Heart left ventricle (tissue), 16 donors: Measurements from ENCODE around the gene TRMO. TPM values are rescaled to one million over a fixed set of nuclear protein-coding genes. Genes with fewer than 3 reads are reported as not detected.

Experiments used
- ATAC-seq, 4 donors: fragments of 200-7000 bp; cut with Tn5 transposase; one replicate each; pipeline ENCODE4 v1.9.1; 2020 to 2022; ENCODE audit warnings: moderate library complexity in 4 of 4, mild to moderate bottlenecking in 3 of 4, moderate number of reproducible peaks in 1 of 4
- DNase-seq, 5 donors: peaks; one replicate each; pipeline ENCODE4 v3.0.0-alpha.2; 2020
- H3K27ac ChIP-seq, 12 donors: fragments of 200-600 bp; sonication (generic) in 4 of 12; one replicate each; pipeline versions ENCODE4 v1.5.0 to v1.8.0; 2016 to 2022; ENCODE audit warnings: mild to moderate bottlenecking in 2 of 12
- H3K27me3 ChIP-seq, 9 donors: fragments of 200-600 bp; sonication (generic) in 2 of 9; one replicate each; pipeline versions ENCODE4 v1.5.1 to v1.8.0; 2016 to 2022; ENCODE audit warnings: mild to moderate bottlenecking in 3 of 9
- H3K36me3 ChIP-seq, 9 donors: fragments of 200-600 bp; sonication (generic) in 2 of 9; one replicate each; pipeline versions ENCODE4 v1.5.0 to v1.8.0; 2018 to 2022; ENCODE audit warnings: mild to moderate bottlenecking in 2 of 9
- H3K4me1 ChIP-seq, 12 donors: fragments of 200-600 bp; sonication (generic) in 4 of 12; one replicate each; pipeline versions ENCODE4 v1.5.0 to v1.8.0; 2016 to 2022; ENCODE audit warnings: mild to moderate bottlenecking in 3 of 12
- H3K4me3 ChIP-seq, 12 donors: fragments of 200-600 bp; sonication (generic) in 4 of 12; one replicate each; pipeline versions ENCODE4 v1.5.0 to v1.8.0; 2017 to 2022; ENCODE audit warnings: mild to moderate bottlenecking in 9 of 12, moderate library complexity in 4 of 12
- H3K9me3 ChIP-seq, 12 donors: fragments of 200-600 bp; sonication (generic) in 4 of 12; one replicate each; pipeline versions ENCODE4 v1.5.0 to v1.8.0; 2016 to 2022; ENCODE audit warnings: mild to moderate bottlenecking in 1 of 12
- POLR2A ChIP-seq, 2 donors: fragments of 450-650 bp; IDR thresholded peaks; one replicate each; pipeline ENCODE4 v1.6.1; 2017; ENCODE audit warnings: antibody characterized with exemption in 2 of 2, mild to moderate bottlenecking in 2 of 2, moderate library complexity in 2 of 2
- WGBS, 4 donors: extraction: QIAGEN DNeasy Blood & Tissue Kit in 2 of 4; methylation state at CpG; one replicate each; pipeline versions ENCODE4 v1.1.5 to v1.1.7; 2013 to 2018; 5-methylcytosine and 5-hydroxymethylcytosine counted together
- intact Hi-C, 10 donors: fragments of 100-400 bp; cut with DNase I; formaldehyde crosslinking; loops; one replicate each; pipeline versions ENCODE4 v1.11.1 to v1.14.2; 2022
- polyA plus RNA-seq, 2 donors: library from polyadenylated mRNA; stranded (reverse); fragments of 200-250 nt; gene quantifications; one replicate each; pipeline ENCODE4 v1.2.3, GENCODE V29; 2013
- total RNA-seq, 9 donors: library from RNA; depleted of rRNA in 2 of 9; stranded (reverse); fragments of >200 nt in 2 of 9; fragmentation: NEBNext Ultra II Directional in 3 of 9; extraction: Animal tissue kit (Norgen Biotek cat#: 25700) in 3 of 9; gene quantifications; one replicate each; pipeline versions ENCODE4 v1.1.0 to v1.2.4, GENCODE V29; 2016 to 2023
- TF ChIP-seq, protein P1 (sequence below), 12 donors: fragments of 200-600 bp; sonication (generic) in 4 of 12; IDR thresholded peaks; one replicate each; pipeline versions ENCODE4 v1.5.0 to v1.8.0; 2018 to 2022; ENCODE audit warnings: antibody characterized with exemption in 12 of 12, mild to moderate bottlenecking in 5 of 12
- donor health status: ischemic (EF 13 %, LVEDD 7.1; RV severe dilation, severe dysfunction).
- donor health status: healthy with polysubstance abuse.
- donor health status: DM: no; HTN: yes; CAD: no.
- donor health status: DM: no; HTN: no; CAD: no.
- donor health status: ischemic (EF 25% LVEDD 6.9; RV normal size, moderate dysfunction).
- donor health status: ischemic (EF 25% LVEDD 5.7; RV mildly dilated, moderate dysfunction).
- donor health status: healthy.
- donor health status: DM: yes; HTN: yes; CAD: no.
- donor health status: ischemic (EF 35%, LVEDD 5.7; RV mildly dilated, moderate dysfunction).
- donor health status: nonischemic (EF 11% LVEDD 7.7; RV severe dilation, severe dysfunction).
- donor health status: DM: yes; HTN: yes; CAD: no.
- donor health status: PGD.
- donor health status: ischemic (EF 29% LVEDD 5.4; RV normal size, mild dysfunction).
- donor health status: nonischemic (EF 23%, LVEDD 6.1; RV moderate dilation, normal function).

Gene TRMO
- total and polyA plus RNA-seq, 11 donors, result 2.8 to 23.3 (median 8.0) TPM

GRCh38 chr9:97940233-97940632, 17.9 kb upstream of the TRMO start:
- TF ChIP-seq, protein P1, sequence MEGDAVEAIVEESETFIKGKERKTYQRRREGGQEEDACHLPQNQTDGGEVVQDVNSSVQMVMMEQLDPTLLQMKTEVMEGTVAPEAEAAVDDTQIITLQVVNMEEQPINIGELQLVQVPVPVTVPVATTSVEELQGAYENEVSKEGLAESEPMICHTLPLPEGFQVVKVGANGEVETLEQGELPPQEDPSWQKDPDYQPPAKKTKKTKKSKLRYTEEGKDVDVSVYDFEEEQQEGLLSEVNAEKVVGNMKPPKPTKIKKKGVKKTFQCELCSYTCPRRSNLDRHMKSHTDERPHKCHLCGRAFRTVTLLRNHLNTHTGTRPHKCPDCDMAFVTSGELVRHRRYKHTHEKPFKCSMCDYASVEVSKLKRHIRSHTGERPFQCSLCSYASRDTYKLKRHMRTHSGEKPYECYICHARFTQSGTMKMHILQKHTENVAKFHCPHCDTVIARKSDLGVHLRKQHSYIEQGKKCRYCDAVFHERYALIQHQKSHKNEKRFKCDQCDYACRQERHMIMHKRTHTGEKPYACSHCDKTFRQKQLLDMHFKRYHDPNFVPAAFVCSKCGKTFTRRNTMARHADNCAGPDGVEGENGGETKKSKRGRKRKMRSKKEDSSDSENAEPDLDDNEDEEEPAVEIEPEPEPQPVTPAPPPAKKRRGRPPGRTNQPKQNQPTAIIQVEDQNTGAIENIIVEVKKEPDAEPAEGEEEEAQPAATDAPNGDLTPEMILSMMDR (IDR thresholded peaks at IDR 0.05), result no peak
- TF ChIP-seq POLR2A (IDR thresholded peaks at IDR 0.05), result no peak

DNA sequence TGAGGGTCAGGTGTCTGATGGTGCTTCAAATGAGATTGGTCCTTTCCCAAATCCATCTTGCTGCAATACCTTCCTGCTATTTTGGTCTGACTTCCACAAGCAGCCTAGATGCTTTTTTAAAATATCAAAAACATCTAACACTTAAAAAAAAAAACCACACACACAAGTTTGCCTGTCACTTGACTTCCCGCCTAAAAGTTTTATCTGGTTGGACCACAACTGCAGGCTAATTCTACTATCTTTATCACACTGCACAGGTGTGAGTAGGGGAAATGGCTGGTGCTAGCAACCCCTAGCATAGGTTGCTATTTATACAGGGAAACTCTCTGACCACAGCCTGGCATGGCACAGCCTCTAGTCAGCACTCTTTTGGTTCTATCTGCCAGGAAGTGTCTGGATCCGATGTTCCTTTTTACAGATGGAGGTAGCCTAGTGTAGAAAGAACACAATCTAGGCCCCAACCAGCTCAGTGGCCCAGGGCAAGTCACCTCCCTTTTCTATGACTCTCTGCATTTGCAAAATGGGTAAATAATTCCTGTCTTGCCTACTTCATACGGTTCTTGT, 15.9 kb upstream of the TRMO start, which contains the start of gene HEMGN:
HEMGN (minus strand) TSS at position 92 of the 564 bp plus-strand sequence; CDS start at position 56, 36 bp downstream.
- WGBS, 4 donors, result 45 to 60% (median 55%) methylated on average over 3 of the region's 3 CpGs
- TF ChIP-seq, protein P1 (IDR thresholded peaks at IDR 0.05), result no peak
- TF ChIP-seq POLR2A (IDR thresholded peaks at IDR 0.05), result no peak
- Histone ChIP-seq H3K27ac (peak within 1 kb of the TSS in 1 of 12 donors; percentile 24), H3K27me3 (peaks cover 0 to 41% (median 0%) of the 10 kb centered on the region in 9 donors), H3K4me3 (no peak within 1 kb of the TSS), H3K36me3 (no peaks in the 10 kb centered on the region), H3K9me3 (no peaks in the 10 kb centered on the region), H3K4me1 (peaks cover 0 to 11% (median 0%) of the 10 kb centered on the region in 12 donors)
- ATAC-seq (no peak), DNase-seq (no peak)
- intact Hi-C loops, result no loop called here

More at GRCh38 chr9:97940233-97940632, 17.9 kb upstream of the TRMO start:
- no peaks in the 10 kb centered on the region for H3K36me3 ChIP-seq
- intact Hi-C loops, result no loop called here
- no peaks in the 10 kb centered on the region for H3K9me3 ChIP-seq
- H3K4me1 ChIP-seq, result peaks cover 0 to 11% (median 0%) of the 10 kb centered on the region in 12 donors
- H3K4me3 ChIP-seq, result no peak overlapping the region
- ATAC-seq, result no peak
- no peak for DNase-seq
- peaks cover 0 to 32% (median 0%) of the 10 kb centered on the region in 9 donors for H3K27me3 ChIP-seq
- H3K27ac ChIP-seq, result no peak overlapping the region

- Histone ChIP-seq H3K4me1 (peaks cover 0 to 11% (median 0%) of the 10 kb centered on the region in 12 donors), H3K36me3 (no peaks in the 10 kb centered on the region), H3K27ac (no peak overlapping the region), H3K27me3 (peaks cover 0 to 53% (median 0%) of the 10 kb centered on the region in 9 donors), H3K4me3 (no peak overlapping the region), H3K9me3 (no peaks in the 10 kb centered on the region)
- ATAC-seq (no peak), DNase-seq (no peak)
- intact Hi-C loops, result no loop called here
- no peak for TF ChIP-seq POLR2A (IDR thresholded peaks at IDR 0.05)
- TF ChIP-seq, protein P1 (IDR thresholded peaks at IDR 0.05), result no peak
These were observed 14.7 kb upstream of the TRMO start for GRCh38 chr9:97936998-97937397.

GRCh38 chr9:97935276-97935675, 13.0 kb upstream of the TRMO start:
- TF ChIP-seq POLR2A (IDR thresholded peaks at IDR 0.05), result no peak
- TF ChIP-seq, protein P1 (IDR thresholded peaks at IDR 0.05), result no peak
- Histone ChIP-seq H3K36me3 (no peaks in the 10 kb centered on the region), H3K27ac (no peak overlapping the region), H3K9me3 (no peaks in the 10 kb centered on the region), H3K27me3 (peaks cover 0 to 69% (median 3%) of the 10 kb centered on the region in 9 donors), H3K4me1 (peaks cover 0 to 11% (median 0%) of the 10 kb centered on the region in 12 donors), H3K4me3 (no peak overlapping the region)
- intact Hi-C loops, result no loop called here
- no peak for ATAC-seq
- no peak for DNase-seq
- WGBS, 4 donors, result 58 to 81% (median 71%) methylated on average over 1 of the region's 1 CpG
